ENCODE results near the gene D2HGDH.

The D2HGDH gene

GRCh38 chr2:241734467-241735208 is at the start of gene D2HGDH:
Gene D2HGDH, plus strand, starts transcription at chr2:241734630. Its CDS starts 595 bp downstream, at chr2:241735225.
- peak within 1 kb of the TSS; percentile 64 to 71 for H3K9ac ChIP-seq (ENCODE audit: low read length in 2 of 2)

DNA sequence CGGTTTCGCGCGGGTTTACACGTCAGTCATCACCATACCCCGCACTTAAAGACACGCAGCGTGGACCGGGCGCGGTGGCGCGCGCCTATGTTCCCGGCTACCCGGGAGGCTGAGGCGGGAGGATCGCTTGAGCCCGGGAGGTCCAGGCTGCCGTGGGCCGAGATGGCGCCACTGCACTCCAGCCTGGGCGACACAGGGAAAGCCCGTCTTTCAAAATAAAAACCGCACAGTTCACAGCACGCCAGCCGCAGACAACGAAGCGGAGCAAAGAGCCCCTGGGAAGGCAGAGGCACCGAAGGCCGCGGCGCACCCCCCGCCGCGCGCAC is 48.1 kb upstream of the D2HGDH start:
- H3K4me1 ChIP-seq (ENCODE audit: control insufficient read depth, insufficient read depth, low read length): peaks cover 19% of the 10 kb centered on the region
- no peak overlapping the region for H3K27ac ChIP-seq (ENCODE audit: low read length)
- H3K27me3 ChIP-seq (ENCODE audit: control insufficient read depth in 1 of 2, insufficient read depth in 2 of 2, low read length in 2 of 2): no peaks in the 10 kb centered on the region
- H3K36me3 ChIP-seq (ENCODE audit: control insufficient read depth in 2 of 2, insufficient read depth in 2 of 2, low read length in 2 of 2): peaks cover 8 to 11% of the 10 kb centered on the region in 2 donors
- H3K9me3 ChIP-seq (ENCODE audit: control insufficient read depth in 2 of 2, low read length in 2 of 2): no peaks in the 10 kb centered on the region
- peak overlapping the region; percentile 80 to 92 for H3K4me3 ChIP-seq (ENCODE audit: low read length in 2 of 2)
- H3K9ac ChIP-seq (ENCODE audit: low read length in 2 of 2): peak overlapping the region; percentile 52 to 60

More at GRCh38 chr2:241734467-241735208, at the start of gene D2HGDH:
- H3K4me3 ChIP-seq (ENCODE audit: low read length in 2 of 2): peak within 1 kb of the TSS; percentile 79 to 90
- peaks cover 17% of the 10 kb centered on the region for H3K4me1 ChIP-seq (ENCODE audit: control insufficient read depth, insufficient read depth, low read length)
- H3K27ac ChIP-seq (ENCODE audit: low read length): peak within 1 kb of the TSS; percentile 60
- H3K36me3 ChIP-seq (ENCODE audit: control insufficient read depth in 2 of 2, insufficient read depth in 2 of 2, low read length in 2 of 2): peaks cover 3% of the 10 kb centered on the region in 2 donors
- no peaks in the 10 kb centered on the region for H3K27me3 ChIP-seq (ENCODE audit: control insufficient read depth in 1 of 2, insufficient read depth in 2 of 2, low read length in 2 of 2)
- H3K9me3 ChIP-seq (ENCODE audit: control insufficient read depth in 2 of 2, low read length in 2 of 2): no peaks in the 10 kb centered on the region

DNA sequence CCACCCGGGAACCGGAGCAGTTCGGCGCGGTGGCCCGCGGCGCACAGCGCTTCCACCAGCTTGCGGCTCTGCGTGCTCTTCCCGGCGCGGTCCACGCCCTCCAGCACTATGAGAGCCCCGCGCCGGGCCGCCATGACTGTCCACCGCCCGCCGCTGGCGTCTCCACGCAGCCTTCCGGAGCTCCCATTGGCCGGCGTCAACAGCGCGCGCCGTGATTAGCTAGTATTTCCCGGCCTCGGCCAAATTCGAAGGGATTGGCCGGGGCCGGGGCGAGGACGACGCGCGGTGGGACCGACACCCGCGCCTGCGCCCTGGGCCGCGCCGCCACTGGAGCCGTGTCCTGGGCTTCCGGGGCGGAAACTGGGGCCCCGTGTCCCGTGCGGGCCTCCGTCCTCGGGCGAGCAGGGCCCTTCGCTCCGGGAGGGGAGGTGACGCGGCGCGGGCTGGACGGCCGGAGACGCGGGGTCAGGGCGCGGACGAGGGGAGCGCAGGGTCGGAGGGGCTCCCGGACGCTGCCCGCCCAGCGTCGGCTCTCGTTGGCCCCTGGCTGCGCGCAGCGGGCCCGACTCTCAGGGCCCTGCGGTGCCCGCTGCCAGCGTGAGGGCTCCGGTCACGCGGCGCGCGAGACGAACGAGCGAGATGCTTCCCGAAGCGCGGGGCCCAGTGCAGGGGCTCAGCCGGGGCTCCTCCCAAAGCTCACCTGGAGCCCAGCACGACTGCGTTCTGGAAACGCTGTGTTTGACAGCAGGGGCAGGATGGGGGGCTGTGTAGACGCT is 47.6 kb upstream of the D2HGDH start, which contains the start of gene DTYMK:
Gene DTYMK, minus strand, starts transcription at position 166 of the 776 bp plus-strand sequence. Its CDS starts 32 bp downstream, at position 134.
- Histone ChIP-seq H3K9ac (ENCODE audit: low read length in 2 of 2) (peak within 1 kb of the TSS; percentile 89 to 92), H3K4me1 (ENCODE audit: control insufficient read depth, insufficient read depth, low read length) (peaks cover 21% of the 10 kb centered on the region), H3K9me3 (ENCODE audit: control insufficient read depth in 2 of 2, low read length in 2 of 2) (no peaks in the 10 kb centered on the region), H3K4me3 (ENCODE audit: low read length in 2 of 2) (peak within 1 kb of the TSS; percentile 89 to 92), H3K36me3 (ENCODE audit: control insufficient read depth in 2 of 2, insufficient read depth in 2 of 2, low read length in 2 of 2) (peaks cover 6 to 8% of the 10 kb centered on the region in 2 donors), H3K27me3 (ENCODE audit: control insufficient read depth in 1 of 2, insufficient read depth in 2 of 2, low read length in 2 of 2) (no peaks in the 10 kb centered on the region), H3K27ac (ENCODE audit: low read length) (peak within 1 kb of the TSS; percentile 86)

DNA sequence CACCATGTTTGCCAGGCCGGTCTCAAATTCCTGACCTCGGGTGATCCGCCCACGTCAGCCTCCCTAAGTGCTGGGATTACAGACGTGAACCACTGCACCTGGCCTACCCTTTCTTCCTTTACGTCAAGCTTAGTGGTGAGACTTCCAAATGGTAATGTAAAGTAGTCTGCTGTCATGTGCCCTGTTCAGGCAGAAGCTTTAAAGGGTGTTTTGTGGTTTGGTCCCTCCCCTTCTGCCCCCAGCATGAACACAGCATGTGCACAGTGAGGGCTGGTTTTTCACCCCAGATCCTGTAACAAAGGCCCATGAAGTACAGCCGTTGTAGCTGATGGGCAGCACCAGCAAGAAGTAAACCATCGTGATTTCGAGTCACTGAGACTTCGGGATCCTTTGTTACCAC is 45.1 kb upstream of the D2HGDH start:
- H3K36me3 ChIP-seq (ENCODE audit: control insufficient read depth in 2 of 2, insufficient read depth in 2 of 2, low read length in 2 of 2): peaks cover 6 to 13% of the 10 kb centered on the region in 2 donors
- peaks cover 21% of the 10 kb centered on the region for H3K4me1 ChIP-seq (ENCODE audit: control insufficient read depth, insufficient read depth, low read length)
- H3K27ac ChIP-seq (ENCODE audit: low read length): no peak overlapping the region
- H3K9ac ChIP-seq (ENCODE audit: low read length in 2 of 2): no peak overlapping the region
- no peaks in the 10 kb centered on the region for H3K9me3 ChIP-seq (ENCODE audit: control insufficient read depth in 2 of 2, low read length in 2 of 2)
- peak overlapping the region in 1 of 2 donors; percentile 15 for H3K4me3 ChIP-seq (ENCODE audit: low read length in 2 of 2)
- H3K27me3 ChIP-seq (ENCODE audit: control insufficient read depth in 1 of 2, insufficient read depth in 2 of 2, low read length in 2 of 2): no peaks in the 10 kb centered on the region

- no peak overlapping the region for H3K9ac ChIP-seq (ENCODE audit: low read length in 2 of 2)
- no peaks in the 10 kb centered on the region for H3K27me3 ChIP-seq (ENCODE audit: control insufficient read depth in 1 of 2, insufficient read depth in 2 of 2, low read length in 2 of 2)
- H3K9me3 ChIP-seq (ENCODE audit: control insufficient read depth in 2 of 2, low read length in 2 of 2): no peaks in the 10 kb centered on the region
- no peak overlapping the region for H3K27ac ChIP-seq (ENCODE audit: low read length)
- H3K4me1 ChIP-seq (ENCODE audit: control insufficient read depth, insufficient read depth, low read length): peaks cover 21% of the 10 kb centered on the region
- peaks cover 11 to 17% of the 10 kb centered on the region in 2 donors for H3K36me3 ChIP-seq (ENCODE audit: control insufficient read depth in 2 of 2, insufficient read depth in 2 of 2, low read length in 2 of 2)
- H3K4me3 ChIP-seq (ENCODE audit: low read length in 2 of 2): no peak overlapping the region
Observed at GRCh38 chr2:241690202-241690717, 44.2 kb upstream of the D2HGDH start.

- no peak overlapping the region for H3K27ac ChIP-seq (ENCODE audit: low read length)
- no peak overlapping the region for H3K4me3 ChIP-seq (ENCODE audit: low read length in 2 of 2)
- no peak overlapping the region for H3K9ac ChIP-seq (ENCODE audit: low read length in 2 of 2)
- H3K36me3 ChIP-seq (ENCODE audit: control insufficient read depth in 2 of 2, insufficient read depth in 2 of 2, low read length in 2 of 2): peaks cover 9 to 17% of the 10 kb centered on the region in 2 donors
- peaks cover 13% of the 10 kb centered on the region for H3K4me1 ChIP-seq (ENCODE audit: control insufficient read depth, insufficient read depth, low read length)
- no peaks in the 10 kb centered on the region for H3K9me3 ChIP-seq (ENCODE audit: control insufficient read depth in 2 of 2, low read length in 2 of 2)
- no peaks in the 10 kb centered on the region for H3K27me3 ChIP-seq (ENCODE audit: control insufficient read depth in 1 of 2, insufficient read depth in 2 of 2, low read length in 2 of 2)
Observed at GRCh38 chr2:241692448-241692847, 42.0 kb upstream of the D2HGDH start.

GRCh38 chr2:241695651-241696050 is 38.8 kb upstream of the D2HGDH start:
- H3K36me3 ChIP-seq (ENCODE audit: control insufficient read depth in 2 of 2, insufficient read depth in 2 of 2, low read length in 2 of 2): peaks cover 5 to 11% of the 10 kb centered on the region in 2 donors
- H3K27me3 ChIP-seq (ENCODE audit: control insufficient read depth in 1 of 2, insufficient read depth in 2 of 2, low read length in 2 of 2): no peaks in the 10 kb centered on the region
- H3K9me3 ChIP-seq (ENCODE audit: control insufficient read depth in 2 of 2, low read length in 2 of 2): no peaks in the 10 kb centered on the region
- H3K4me1 ChIP-seq (ENCODE audit: control insufficient read depth, insufficient read depth, low read length): peaks cover 2% of the 10 kb centered on the region
- H3K27ac ChIP-seq (ENCODE audit: low read length): no peak overlapping the region
- H3K4me3 ChIP-seq (ENCODE audit: low read length in 2 of 2): no peak overlapping the region
- H3K9ac ChIP-seq (ENCODE audit: low read length in 2 of 2): no peak overlapping the region

GRCh38 chr2:241701149-241701398 is 33.4 kb upstream of the D2HGDH start:
- Histone ChIP-seq H3K27me3 (ENCODE audit: control insufficient read depth in 1 of 2, insufficient read depth in 2 of 2, low read length in 2 of 2) (no peaks in the 10 kb centered on the region), H3K9ac (ENCODE audit: low read length in 2 of 2) (peak overlapping the region; percentile 77 to 80), H3K36me3 (ENCODE audit: control insufficient read depth in 2 of 2, insufficient read depth in 2 of 2, low read length in 2 of 2) (peaks cover 2 to 6% of the 10 kb centered on the region in 2 donors), H3K4me3 (ENCODE audit: low read length in 2 of 2) (peak overlapping the region; percentile 57 to 85), H3K9me3 (ENCODE audit: control insufficient read depth in 2 of 2, low read length in 2 of 2) (no peaks in the 10 kb centered on the region), H3K4me1 (ENCODE audit: control insufficient read depth, insufficient read depth, low read length) (peaks cover 15% of the 10 kb centered on the region), H3K27ac (ENCODE audit: low read length) (peak overlapping the region; percentile 80)

DNA sequence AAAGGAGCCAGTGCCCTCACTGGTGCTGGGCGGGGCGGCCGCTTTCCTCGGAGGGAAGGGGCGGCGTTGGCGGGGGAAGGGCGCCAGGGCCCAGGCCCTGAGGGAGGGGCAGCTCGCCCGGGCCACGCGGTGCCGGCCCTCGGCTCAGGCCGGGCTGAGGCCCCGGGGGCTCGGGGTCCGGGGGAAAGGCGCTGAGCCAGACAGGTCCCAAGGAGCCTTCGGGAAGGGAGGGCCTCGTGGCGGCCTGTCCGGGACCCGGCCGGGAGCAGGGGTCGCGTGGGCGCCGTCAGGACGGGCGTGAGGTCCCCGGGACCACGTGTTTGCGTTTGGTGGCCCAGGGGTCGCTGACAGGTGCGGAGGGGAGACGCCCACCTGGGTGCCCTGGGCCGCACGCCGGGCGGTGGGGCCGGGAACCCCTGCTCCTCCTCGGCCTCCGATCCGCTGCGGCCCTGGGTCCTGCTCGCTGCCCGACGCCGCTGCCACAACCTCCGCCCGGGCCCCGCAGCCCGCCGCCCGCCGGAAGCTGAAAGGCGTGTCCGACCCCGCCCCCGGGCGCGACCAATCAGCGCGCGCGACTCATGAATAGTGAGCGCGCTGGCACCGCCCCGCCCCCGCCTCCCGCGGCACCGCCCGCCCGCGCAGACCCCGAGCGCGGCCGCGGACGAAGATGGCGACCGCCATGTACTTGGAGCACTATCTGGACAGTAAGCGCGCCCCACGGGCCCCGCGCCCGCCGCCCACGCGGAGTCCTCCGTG is 32.9 kb upstream of the D2HGDH start, which contains the start of gene ING5:
Gene ING5, plus strand, starts transcription at position 641 of the 756 bp plus-strand sequence. Its CDS starts 27 bp downstream, at position 668.
- Histone ChIP-seq H3K27ac (ENCODE audit: low read length) (peak within 1 kb of the TSS; percentile 80), H3K9ac (ENCODE audit: low read length in 2 of 2) (peak within 1 kb of the TSS; percentile 77 to 80), H3K36me3 (ENCODE audit: control insufficient read depth in 2 of 2, insufficient read depth in 2 of 2, low read length in 2 of 2) (peaks cover 4 to 6% of the 10 kb centered on the region in 2 donors), H3K27me3 (ENCODE audit: control insufficient read depth in 1 of 2, insufficient read depth in 2 of 2, low read length in 2 of 2) (no peaks in the 10 kb centered on the region), H3K9me3 (ENCODE audit: control insufficient read depth in 2 of 2, low read length in 2 of 2) (peaks cover 0 to under 1% of the 10 kb centered on the region in 2 donors), H3K4me1 (ENCODE audit: control insufficient read depth, insufficient read depth, low read length) (peaks cover 15% of the 10 kb centered on the region), H3K4me3 (ENCODE audit: low read length in 2 of 2) (peak within 1 kb of the TSS; percentile 73 to 85)
